Measurements from ENCODE around the gene SYNGR2. TPM values are rescaled to one million over a fixed set of nuclear protein-coding genes. Genes with fewer than 3 reads are reported as not detected.
A peak's percentile ranks its signal among the peaks of the same experiment; 100 is the strongest.

The SYNGR2 gene
- 48.4 and 50.0 TPM in 2 replicates for total RNA-seq (2021; fragmentation: NEBNext Ultra II Directional; extraction: Animal tissue kit (Norgen Biotek cat#: 25700))
- 139 and 209 TPM in 2 replicates for polyA plus RNA-seq (2011; rRNA removed)
- polyA plus RNA-seq (2011; cell fraction: cytosol; rRNA removed) = 92.9 TPM
- polyA plus RNA-seq (2011; cell fraction: nucleus; rRNA removed) = 102 TPM
- 32.5 to 57.4 TPM (median 51.2 TPM) in 4 replicates for polyA plus RNA-seq (2012, experiment 1 of 2)
- 37.5 TPM for polyA plus RNA-seq (2012, experiment 2 of 2)
- polyA plus RNA-seq (2013, experiment 1 of 2) = 42.0 TPM
- 51.5 TPM for polyA plus RNA-seq (2013, experiment 2 of 2)
- 53.5 and 79.1 TPM in 2 replicates for polyA minus RNA-seq (2011; rRNA and poly(A)+ RNA removed)
- polyA minus RNA-seq (2011; cell fraction: cytosol; rRNA and poly(A)+ RNA removed) = 28.6 TPM
- 27.7 TPM for polyA minus RNA-seq (2011; cell fraction: nucleus; rRNA and poly(A)+ RNA removed)
- long read RNA-seq, experiment 1, transcript SYNGR2-204 (3 exons, 2,125 nt) = minor isoform, 9 of 90 reads
- long read RNA-seq, experiment 1, transcript SYNGR2-209 (1 exons, 3,036 nt) = minor isoform, 14 of 90 reads
- long read RNA-seq, experiment 1, transcript SYNGR2-201 (4 exons, 2,325 nt) = major isoform, 56 of 90 reads
- long read RNA-seq, experiment 1, partial matches to known transcripts = 6 of 90 reads
- long read RNA-seq, experiment 1, other reads (novel, unspliced or antisense) = 5 of 90 reads
- long read RNA-seq, experiment 2, transcript SYNGR2-201 (4 exons, 2,325 nt) = major isoform, 9 of 14 reads
- long read RNA-seq, experiment 2, partial matches to known transcripts = 0 of 14 reads
- long read RNA-seq, experiment 2, other reads (novel, unspliced or antisense) = 0 of 14 reads

- H4K20me1 ChIP-seq (replicated peaks in 1 of 2; ENCODE audit: control insufficient read depth in 1 of 2, insufficient read depth in 2 of 2, low read length in 2 of 2) = peaks cover 11 to 12% of the 10 kb centered on the region in 2 experiments
- no peak within 1 kb of the TSS for H3K27ac ChIP-seq (ENCODE audit: low read depth, low read length)
- no peak within 1 kb of the TSS for H3K23ac ChIP-seq (ENCODE audit: insufficient read length)
- H2BK5ac ChIP-seq (ENCODE audit: low read depth, low read length) = peak within 1 kb of the TSS; percentile 35; the same call in 1 of the 2 replicates
- peak within 1 kb of the TSS; percentile 92; the same call in 1 of the 2 replicates for H2BK15ac ChIP-seq (ENCODE audit: low read length)
- H3K79me2 ChIP-seq (ENCODE audit: control insufficient read depth in 1 of 2, insufficient read depth in 2 of 2, low read length in 2 of 2) = no peaks in the 10 kb centered on the region
- no peaks in the 10 kb centered on the region for H3K9me3 ChIP-seq (ENCODE audit: insufficient read depth in 2 of 2, low read depth in 1 of 2, low read length in 1 of 2)
- peaks cover 6% of the 10 kb centered on the region for H3K79me1 ChIP-seq (ENCODE audit: low read depth, low read length)
- POLR2A ChIA-PET (ENCODE audit: partially characterized antibody) = interaction anchor here (1.4 to 1.5 kb wide), 3 partner anchors 22 to 46 kb away, joined by 4 to 8 read pairs (median 4); partner anchors contain the start of gene BIRC5
- DNase-seq (ENCODE audit: low read depth in 1 of 2, low spot score in 2 of 2) = peak in 1 of 2 experiments; percentile 93
- H4K8ac ChIP-seq (ENCODE audit: extremely low read depth, insufficient read depth, low read length) = peak within 1 kb of the TSS; percentile 89; the same call in 1 of the 2 replicates
- H3K56ac ChIP-seq (replicated peaks; ENCODE audit: insufficient read length, low read depth, low read length) = no peak within 1 kb of the TSS
- peak within 1 kb of the TSS; percentile 91 for H3K4ac ChIP-seq (replicated peaks; ENCODE audit: insufficient read length, low read depth, low read length)
- peak within 1 kb of the TSS; percentile 57 to 87 (median 65) for H3K4me3 ChIP-seq (ENCODE audit: extremely low read depth in 1 of 4, insufficient read depth in 2 of 4, low read depth in 3 of 4, low read length in 4 of 4)
- no peak within 1 kb of the TSS for H3K14ac ChIP-seq (ENCODE audit: insufficient read length)
- peak within 1 kb of the TSS; percentile 81; the same call in 1 of the 2 replicates for H2AFZ ChIP-seq (ENCODE audit: low read length)
- H3K4me2 ChIP-seq (ENCODE audit: insufficient read depth in 1 of 2, low read depth in 2 of 2, low read length in 2 of 2) = peak within 1 kb of the TSS; percentile 65 to 83
- H2BK20ac ChIP-seq (ENCODE audit: low read length) = no peak within 1 kb of the TSS
- H3K18ac ChIP-seq (ENCODE audit: extremely low read depth, low read length) = peak within 1 kb of the TSS; percentile 48
- peak within 1 kb of the TSS; percentile 73 for H4K91ac ChIP-seq (replicated peaks; ENCODE audit: insufficient read length, low read length)
- peak within 1 kb of the TSS; percentile 95 for H2BK120ac ChIP-seq (replicated peaks; ENCODE audit: low read depth, low read length)
- FAIRE-seq = no peak
- H3K23me2 ChIP-seq (ENCODE audit: low read depth, low read length) = peaks cover 5% of the 10 kb centered on the region; the same call in 1 of the 2 replicates
- 5% methylated on average over 16 of the region's 84 CpGs; no CpG with 5 or more reads in 1 of the 2 experiments for WGBS, 2 experiments (ENCODE audit: extremely low coverage in 1 of 2, insufficient coverage in 1 of 2, insufficient read length in 1 of 2, insufficient replicate concordance in 2 of 2, low coverage in 1 of 2, low lambda C conversion rate in 2 of 2, missing lambda C conversion rate in 1 of 2)
- peak within 1 kb of the TSS in 2 of 4 experiments; percentile 25 to 32; a peak in 3 of 7 replicates for H3K9ac ChIP-seq (replicated peaks in 1 of 4; ENCODE audit: extremely low read depth in 1 of 4, low read depth in 3 of 4, low read length in 3 of 4)
- H2AK5ac ChIP-seq (ENCODE audit: low read depth, low read length) = no peak within 1 kb of the TSS
- peaks cover 5 to 36% (median 19%) of the 10 kb centered on the region in 4 experiments for H3K4me1 ChIP-seq (replicated peaks in 1 of 4; ENCODE audit: control insufficient read depth in 3 of 4, insufficient read depth in 4 of 4, low read length in 3 of 4)
- peaks cover 0 to 9% (median 0%) of the 10 kb centered on the region in 4 experiments; a peak in 2 of 8 replicates for H3K36me3 ChIP-seq (ENCODE audit: control insufficient read depth in 2 of 4, insufficient read depth in 4 of 4, low read length in 3 of 4)
- peak within 1 kb of the TSS; percentile 23 for H4K5ac ChIP-seq (ENCODE audit: insufficient read length, low read depth, low read length)
- H3K27me3 ChIP-seq (replicated peaks in 1 of 4; ENCODE audit: control insufficient read depth in 3 of 4, extremely low read depth in 1 of 4, insufficient read depth in 3 of 4, low read length in 3 of 4) = no peaks in the 10 kb centered on the region
- H2BK12ac ChIP-seq (ENCODE audit: low read depth, low read length) = peak within 1 kb of the TSS; percentile 68; the same call in 1 of the 2 replicates
- CTCF ChIA-PET (ENCODE audit: partially characterized antibody) = no interaction called here
- TF ChIP-seq ATF2 (IDR thresholded peaks at IDR 0.05; ENCODE audit: low read length) = no peak
- TF ChIP-seq TBP (IDR thresholded peaks at IDR 0.05; ENCODE audit: low read depth, low read length) = peak; percentile 32; the same call in 1 of the 2 replicates
- peak; percentile 14 for TF ChIP-seq ASH2L (IDR thresholded peaks at IDR 0.05; ENCODE audit: low read length)
- TF ChIP-seq POLR2A (IDR thresholded peaks at IDR 0.05; ENCODE audit: control extremely low read depth in 1 of 2, low read depth in 2 of 2, low read length in 2 of 2) = 0 out of 3 replicates have a peak, but pooled peaks of 1 of the 2 experiments have one; percentile 18
- TF ChIP-seq EP300 (IDR thresholded peaks at IDR 0.05; ENCODE audit: borderline replicate concordance in 1 of 2, low read depth in 2 of 2, low read length in 2 of 2) = peak in 1 of 2 experiments; percentile 80; a peak in 2 of 3 replicates
- 0 out of 2 replicates have a peak, but pooled peaks have one; percentile 31 for TF ChIP-seq RBBP5 (IDR thresholded peaks at IDR 0.05; ENCODE audit: borderline replicate concordance, low read depth, low read length)
These were observed at the start of gene SYNGR2 for GRCh38 chr17:78168242-78168902. Gene SYNGR2 (plus strand): TSS chr17:78168581. CDS start chr17:78168617, 36 bp downstream.

Measured in H1 (cell line).